ENCODE measurements around the gene PHC2.

The PHC2 gene

DNA sequence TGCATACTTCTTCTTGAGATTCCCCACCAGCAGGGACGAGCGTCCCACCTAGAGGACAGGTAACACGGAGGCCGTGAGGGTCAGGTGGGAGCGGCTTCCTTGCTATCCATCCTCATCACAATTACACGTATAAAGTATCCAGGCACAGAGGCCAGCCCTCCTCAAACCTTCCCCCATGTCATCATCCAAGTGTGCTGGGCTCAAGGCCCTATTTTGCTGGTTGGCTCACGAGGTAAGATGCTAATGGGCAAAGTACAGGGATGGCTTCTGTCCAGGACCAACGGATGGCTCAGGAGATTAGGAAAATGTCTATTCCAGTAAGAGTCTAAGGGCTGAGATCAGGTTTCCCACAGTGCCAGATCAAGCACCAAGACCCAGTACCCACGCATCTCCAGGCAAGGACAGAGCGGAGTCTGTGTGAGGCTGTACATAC lies 98.5 kb downstream of the PHC2 start:
- DNase-seq (ENCODE audit: low read depth in 2 of 2), result no peak

DNA sequence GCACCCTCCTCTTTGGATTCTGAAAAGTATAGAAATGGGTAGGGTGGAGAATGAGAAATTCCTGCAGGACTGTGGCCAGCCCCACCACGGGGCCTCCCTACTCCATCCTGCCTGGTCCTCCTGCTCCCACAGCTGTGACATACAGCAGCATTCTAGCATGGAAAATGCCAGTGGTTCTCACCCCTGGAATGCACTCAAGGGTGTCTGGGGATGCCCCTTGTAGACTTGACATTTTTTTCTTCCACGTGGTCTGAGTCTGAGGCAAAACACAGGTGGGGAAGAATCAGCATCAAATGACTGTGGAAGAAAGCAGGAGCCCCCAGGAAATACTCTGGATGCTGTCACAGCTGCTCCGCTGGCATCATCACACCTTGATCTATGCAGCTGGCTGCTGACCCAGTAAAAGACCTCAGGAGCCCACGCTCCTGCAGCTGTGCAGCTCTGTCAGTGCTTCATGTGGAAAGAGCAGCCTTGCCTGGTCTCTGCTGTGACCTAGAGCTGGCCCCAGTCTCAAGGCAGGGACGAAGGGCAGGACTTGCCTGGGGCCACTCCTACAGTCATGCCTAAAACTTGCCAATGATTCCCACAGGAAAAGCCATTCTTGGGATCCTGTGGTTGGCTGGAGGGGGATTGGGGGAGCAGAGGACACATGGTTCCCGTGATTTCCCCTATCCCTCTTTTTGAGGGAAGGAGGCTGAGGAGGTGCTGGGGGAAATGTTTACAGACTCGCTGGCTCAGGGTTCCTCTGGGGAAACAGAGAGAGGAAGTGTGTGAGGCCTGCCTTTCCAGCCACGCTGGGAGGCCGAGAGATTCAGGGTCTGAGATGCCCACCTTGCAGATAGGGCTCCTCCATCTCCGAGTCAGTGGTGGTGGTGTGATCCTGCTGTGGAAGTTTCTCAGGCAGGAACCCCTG lies 99.2 kb downstream of the PHC2 start:
- no peak for DNase-seq (ENCODE audit: low read depth in 2 of 2)

DNA sequence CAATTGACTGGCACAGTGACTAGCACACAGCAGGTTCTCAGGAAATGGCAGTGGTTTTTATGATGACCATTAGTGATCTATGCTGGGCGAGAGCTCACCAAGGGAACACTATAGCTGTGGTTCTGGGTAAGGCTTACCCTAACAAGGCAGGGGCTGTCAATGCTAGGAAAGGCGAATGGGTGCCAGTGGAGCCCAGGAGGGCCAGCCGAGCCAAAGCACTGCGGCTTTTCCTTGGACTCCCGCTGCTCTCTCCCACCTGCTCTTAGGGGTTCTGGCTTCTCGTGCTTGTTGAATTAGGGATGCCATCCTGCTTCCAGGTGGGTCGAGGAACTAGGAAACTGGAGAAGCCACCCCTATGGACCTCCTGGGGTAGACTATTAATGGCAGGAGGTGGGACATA lies 100.0 kb downstream of the PHC2 start:
- DNase-seq (ENCODE audit: low read depth in 2 of 2), result no peak

DNA sequence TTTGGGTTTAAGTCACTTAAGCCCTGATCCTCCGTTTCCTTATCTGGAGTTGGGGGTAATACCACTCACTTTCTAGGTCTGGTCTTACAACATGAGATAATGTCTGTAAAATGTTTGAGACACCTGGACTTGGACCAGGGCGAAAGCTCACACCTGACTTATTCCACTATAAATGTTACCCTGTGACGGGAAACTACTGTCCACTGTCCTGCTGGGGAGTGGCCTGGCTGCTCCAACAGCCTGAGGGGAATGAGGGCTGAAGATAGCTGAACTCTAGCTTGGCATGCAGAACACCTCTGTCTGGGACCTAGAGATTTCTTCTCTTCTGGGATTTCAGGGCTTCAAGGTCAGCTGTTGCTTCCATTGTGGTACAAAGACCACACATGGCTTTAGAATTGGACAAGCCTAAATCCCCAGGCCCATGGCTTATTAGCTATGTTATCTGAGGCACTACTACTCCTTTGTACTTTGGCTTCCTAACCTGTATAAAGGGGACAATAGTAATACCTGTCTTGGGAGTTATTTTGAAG lies 100.5 kb downstream of the PHC2 start:
- no peak for DNase-seq (ENCODE audit: low read depth in 2 of 2)

DNA sequence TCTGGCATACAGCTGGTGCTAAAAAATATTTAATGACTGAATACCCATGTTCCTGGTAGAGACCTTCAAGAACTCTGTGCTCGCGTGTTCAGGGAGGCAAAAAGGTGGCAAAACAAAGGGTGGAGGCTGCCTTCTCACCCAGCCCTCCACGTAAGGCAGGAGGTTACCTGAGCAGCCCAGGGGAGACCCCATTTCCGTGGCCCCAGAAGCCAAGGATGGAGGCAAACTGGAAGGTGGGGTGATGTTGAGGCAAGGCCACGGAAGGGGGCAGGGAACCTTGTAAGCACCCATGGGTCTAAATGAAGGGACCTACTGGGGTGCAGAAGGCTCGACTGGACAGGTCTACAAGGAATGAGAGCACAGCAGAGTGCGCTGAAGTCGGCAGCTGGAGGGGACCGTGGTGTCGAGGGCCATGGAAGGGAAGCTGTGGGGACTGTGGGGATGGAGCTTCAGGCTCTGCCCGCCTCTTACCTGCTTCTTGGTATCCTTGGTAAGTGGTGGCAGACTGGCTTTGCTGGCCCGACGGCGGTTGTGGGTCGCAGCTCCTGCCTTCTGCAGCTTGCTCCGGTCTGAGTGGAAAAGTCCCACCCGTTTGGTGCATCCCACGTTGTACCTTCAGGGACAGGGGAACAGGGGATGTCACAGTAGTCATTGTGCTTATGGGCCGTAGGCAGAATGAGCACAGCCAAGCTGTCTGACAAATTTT lies 101.1 kb downstream of the PHC2 start:
- DNase-seq (ENCODE audit: low read depth in 2 of 2), result no peak

DNA sequence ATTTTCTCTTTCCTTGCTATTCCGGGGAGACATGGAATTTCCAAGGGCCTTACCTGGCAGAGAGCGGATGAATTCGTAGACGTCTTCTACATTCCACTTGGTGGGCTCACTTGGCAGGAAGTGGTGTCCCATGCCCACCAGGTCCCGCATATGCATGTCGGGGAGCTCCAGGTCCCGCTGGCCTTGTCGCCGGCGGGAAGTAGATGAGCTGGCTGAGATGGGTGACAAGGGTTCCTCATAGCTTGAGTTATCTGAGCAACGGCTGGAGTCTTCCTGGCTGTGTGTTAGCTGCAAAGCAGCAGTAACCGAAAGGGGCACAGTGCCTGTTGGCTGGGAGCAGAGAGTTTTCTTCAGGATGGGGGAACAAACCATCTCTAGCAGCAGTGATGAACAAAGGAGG lies 102.1 kb downstream of the PHC2 start:
- no peak for DNase-seq (ENCODE audit: low read depth in 2 of 2)

DNA sequence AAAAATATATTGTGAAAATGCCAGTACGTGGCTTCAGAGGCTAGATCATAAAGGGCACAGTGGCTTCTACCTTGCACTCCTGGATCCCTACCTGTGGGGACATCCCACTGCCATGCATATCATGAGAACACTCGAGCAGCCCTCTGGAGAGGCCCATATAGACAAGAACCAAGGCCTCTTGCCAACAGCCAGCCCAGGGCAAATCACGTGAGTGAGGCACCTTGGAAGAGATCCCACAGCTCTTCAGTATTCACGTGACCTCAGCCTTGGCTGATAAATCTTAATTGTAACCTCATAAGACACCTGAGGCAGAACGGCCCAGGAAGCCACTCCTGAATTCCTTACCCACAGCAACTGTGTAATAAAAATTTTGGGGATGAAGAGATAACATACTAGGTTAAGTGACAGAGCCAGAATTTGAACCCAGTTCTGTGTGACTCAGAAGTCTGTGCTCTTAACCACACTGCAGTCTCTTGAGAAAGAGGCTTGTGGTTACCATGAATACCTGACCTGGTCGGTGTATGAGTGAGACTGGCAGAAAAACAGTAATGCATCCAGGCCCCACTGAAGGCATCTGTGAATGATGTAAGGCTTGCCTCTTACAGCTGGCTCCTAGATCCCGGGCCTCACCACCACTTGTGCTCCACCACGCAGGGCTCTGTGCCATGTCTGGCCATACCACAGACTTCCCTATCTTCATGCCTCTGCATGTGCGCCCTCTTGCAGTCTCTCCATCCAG lies 103.1 kb downstream of the PHC2 start:
- DNase-seq (ENCODE audit: low read depth in 2 of 2), result no peak

DNA sequence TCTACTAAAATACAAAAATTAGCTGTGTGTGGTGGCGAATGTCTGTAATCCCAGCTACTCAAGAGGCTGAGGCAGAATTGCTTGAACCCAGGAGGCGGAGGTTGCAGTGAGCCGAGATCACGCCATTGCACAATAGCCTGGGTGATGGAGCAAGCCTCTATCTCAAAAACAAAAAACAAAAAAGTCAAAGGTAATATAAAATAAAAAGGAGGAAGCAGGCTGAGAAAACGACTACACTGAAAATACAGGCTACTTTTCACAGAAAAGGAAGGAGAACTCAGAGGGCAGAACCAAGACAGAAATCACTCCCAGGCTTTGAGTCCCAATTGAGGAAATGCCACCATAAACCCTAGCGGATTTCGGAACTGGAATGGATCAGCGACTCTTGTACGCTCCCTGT lies 104.1 kb downstream of the PHC2 start:
- no peak for DNase-seq (ENCODE audit: low read depth in 2 of 2)

DNA sequence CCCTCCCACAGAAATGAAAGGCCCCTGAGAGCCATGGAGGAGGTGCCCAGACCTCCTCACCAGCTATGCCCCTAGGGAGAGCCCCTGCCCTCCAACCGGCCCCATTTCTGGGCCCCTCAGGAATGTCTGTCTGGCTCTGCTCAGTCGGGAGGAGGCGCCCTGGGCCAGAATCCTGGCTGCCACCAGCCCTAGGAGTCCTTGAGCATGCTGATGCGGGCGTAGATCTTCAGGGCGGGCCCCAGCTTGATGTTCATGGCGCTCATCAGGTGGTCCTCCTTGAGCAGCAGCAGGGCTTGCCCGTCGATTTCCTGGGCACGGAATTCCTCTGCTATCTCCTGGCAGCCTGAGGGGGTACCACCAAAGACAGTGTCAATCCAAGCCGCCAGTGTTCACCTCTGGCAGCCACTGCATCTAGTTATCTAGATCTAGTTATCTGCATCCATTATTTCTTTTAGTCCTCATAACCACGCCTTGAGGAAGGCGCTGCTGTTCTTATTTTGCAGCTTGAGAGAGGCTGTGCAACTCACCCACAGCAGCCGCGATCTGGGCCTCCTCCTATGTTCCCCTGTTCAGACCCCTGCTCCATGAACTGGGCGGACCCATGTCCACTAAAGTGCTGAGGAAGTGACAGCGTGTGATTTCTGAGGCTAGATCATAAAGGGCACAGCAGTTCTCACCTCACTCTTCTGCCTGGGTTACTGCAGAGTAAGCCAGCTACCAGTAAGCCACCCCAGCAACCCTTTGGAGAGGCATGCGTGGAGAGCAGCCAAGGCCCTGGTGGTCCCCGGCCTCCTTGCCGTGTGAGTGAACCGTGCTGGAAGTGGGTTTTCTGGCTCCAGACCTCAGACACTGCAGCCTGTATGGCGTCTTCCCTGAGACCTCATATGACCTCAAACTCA lies 106.0 kb downstream of the PHC2 start:
- no peak for DNase-seq (ENCODE audit: low read depth in 2 of 2)

DNA sequence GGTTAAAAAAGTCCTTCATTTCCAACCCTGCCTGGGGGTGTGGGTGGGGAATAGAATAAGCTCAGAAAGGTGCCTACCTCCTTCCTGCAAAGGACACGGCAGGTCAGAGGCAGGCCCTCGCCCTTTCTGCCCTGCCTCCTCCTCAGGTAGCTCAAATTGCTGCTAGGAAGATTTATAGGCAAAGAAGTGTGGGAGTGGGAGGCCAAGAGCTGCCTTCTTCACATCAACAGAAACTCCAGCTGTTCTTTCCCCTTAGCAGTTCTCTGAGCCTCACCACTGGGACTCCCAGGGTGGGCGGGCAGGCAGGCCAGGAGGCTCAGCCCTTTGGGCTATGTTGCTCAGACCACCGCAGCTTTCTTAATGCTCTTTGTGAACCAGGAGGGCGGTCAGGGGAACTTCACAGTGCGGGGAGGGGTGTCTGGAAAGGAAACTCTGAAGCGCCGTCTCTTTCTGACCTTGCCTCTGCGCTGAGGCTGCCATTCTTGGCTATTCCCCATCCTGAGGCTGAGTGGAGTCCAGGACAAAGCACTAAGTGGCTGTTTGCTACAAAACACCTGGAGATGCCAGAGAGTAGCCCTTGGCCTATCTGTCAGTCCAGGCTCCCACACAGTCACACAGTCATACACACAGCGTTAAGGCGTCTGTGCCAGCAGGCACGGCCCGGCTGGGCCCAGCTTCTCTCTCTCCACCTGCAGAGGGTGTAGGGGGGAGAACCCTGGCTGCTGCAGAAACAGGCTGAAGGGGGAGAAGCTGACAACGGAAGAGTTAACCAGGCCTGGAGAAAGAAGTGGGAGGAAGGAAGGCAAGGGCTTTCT lies 107.0 kb downstream of the PHC2 start:
- DNase-seq (ENCODE audit: low read depth in 2 of 2), result no peak

DNA sequence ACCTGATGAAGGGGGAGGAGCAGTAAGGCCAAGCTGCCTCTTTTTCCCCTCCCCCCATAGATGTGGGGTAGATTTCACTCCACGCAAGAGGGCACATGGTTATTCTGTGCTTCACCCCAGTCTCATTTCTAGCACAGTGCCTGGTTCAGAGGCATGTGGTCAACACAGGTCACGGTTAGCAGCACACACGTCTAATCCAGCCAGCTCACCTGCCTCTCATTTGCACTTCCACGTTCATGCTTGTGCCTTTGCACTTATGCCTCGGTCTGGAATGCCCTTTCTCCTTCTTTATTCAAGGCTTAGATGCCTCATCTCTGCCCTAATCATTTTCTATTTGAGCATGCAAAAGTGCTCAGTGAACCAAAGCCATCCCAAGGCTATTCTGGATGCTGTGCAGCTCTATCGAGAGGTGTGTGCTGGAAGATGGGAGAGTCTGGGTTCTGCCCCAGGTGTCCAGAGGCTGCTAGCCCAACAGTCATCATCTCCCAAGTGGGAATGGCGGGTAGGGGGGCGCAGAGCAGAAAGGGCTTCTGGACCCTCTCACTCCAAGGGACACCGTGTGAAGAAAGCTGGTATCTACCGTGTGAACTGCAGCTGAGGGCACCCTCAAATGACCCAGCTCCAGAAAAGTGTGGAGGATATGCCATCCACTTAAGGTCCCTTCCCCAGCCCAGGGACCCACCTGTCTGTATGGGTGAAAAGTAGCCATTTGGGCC lies 107.9 kb downstream of the PHC2 start:
- no peak for DNase-seq (ENCODE audit: low read depth in 2 of 2)

DNA sequence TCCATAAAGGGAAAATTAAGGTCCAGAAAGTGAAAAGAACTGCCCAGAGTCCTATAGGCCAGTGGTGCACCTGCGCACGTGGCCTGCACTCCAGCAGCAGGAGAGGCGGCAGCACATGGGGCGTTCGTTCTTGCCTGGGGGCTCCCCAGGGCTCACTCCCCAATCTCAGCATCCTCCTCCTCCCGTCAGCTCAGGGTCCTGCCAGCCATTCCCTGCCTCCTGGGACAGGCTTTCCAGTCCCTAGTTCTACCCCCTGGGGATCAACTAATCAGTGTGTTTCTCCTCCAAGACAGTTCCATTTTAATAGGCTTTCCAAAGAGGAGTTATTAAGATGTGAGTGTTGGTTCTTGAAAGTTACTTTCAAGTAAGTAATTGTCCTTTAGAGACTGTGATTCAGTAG lies 108.8 kb downstream of the PHC2 start:
- DNase-seq (ENCODE audit: low read depth in 2 of 2), result no peak

DNA sequence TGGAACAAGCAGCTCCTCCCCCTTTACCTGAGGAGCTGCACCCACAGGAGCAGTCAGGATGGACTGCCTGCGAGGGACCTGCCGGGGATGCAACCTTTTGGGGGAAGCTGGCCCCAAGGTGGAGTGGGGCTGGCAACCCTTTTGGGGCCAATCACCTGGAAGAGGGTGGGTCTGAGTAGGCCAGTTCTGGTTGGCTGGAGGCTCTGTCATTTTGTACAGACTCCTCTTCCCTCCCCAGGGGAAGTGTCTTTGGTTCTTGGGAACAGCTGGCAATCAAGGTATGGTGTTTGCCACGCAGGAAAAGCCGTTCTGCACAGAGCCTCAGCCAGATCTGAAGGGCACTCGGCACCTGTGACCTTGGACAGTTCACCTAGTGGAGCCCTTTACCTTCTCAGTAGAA lies 109.7 kb downstream of the PHC2 start:
- no peak for DNase-seq (ENCODE audit: low read depth in 2 of 2)

DNA sequence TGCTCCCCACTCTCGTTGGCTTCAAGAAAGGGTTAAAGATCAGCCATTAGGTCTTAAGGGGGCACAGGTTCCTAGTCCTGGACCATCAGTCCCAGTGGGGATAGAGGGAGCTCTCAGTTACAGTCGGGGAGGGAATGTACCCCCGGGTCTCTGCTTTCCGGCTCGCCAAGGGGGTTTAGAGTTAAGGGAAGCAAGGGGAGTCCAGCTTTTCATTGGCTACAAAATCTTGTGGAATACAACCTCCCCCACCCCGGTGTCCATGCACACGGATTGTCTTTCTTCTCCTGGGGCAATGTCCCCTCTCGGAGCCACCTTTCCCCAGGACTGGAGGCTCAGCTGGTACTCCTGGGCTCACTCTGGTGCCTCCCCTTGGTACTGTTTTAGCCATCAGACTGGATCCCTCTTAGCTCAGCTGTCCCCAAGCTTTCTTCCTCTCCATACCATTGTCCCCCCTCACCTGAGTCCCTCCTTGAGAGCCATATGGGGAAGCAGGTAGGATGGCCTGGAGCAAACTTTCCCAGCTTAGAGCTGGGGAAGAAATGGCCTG lies 110.2 kb downstream of the PHC2 start, which contains the start of gene A3GALT2:
TSS of gene A3GALT2 (minus strand) at position 480 of the 547 bp plus-strand sequence. CDS start at position 480, 0 bp downstream.
- DNase-seq (ENCODE audit: low read depth in 2 of 2), result no peak

DNA sequence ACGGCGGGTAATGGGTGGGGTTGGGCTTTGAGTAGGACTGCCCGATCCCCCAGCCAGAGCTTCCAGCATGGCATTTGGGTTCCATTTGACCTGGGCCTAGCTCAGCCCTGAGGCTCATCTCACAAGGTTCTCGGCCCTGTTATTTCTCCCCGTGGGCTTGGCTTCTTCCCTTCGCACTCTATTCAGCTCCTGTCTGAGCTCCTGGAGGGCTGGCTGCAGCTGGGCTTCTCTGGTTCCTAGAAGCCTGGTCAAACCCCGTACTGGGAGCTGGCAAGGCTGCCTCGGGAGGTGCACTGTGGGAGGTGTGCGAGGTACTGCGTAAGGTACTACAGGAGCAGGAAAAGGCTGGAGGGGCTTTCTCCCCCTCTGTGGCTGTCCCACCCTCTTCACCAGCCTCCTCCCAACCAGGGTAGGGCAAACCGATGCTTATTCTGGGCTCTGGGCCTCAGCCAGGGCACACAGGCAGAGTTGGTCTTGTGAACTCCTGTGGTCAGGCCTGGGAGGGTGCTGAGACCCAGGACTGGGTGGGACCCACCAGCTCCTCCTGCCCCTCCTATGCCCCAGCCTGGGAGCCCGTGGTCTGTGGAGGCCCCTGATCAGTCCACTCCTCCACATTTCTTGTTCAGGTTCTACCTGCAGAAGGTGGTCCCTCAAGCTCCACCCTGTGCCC lies 110.8 kb downstream of the PHC2 start:
- DNase-seq (ENCODE audit: low read depth in 2 of 2), result no peak

DNA sequence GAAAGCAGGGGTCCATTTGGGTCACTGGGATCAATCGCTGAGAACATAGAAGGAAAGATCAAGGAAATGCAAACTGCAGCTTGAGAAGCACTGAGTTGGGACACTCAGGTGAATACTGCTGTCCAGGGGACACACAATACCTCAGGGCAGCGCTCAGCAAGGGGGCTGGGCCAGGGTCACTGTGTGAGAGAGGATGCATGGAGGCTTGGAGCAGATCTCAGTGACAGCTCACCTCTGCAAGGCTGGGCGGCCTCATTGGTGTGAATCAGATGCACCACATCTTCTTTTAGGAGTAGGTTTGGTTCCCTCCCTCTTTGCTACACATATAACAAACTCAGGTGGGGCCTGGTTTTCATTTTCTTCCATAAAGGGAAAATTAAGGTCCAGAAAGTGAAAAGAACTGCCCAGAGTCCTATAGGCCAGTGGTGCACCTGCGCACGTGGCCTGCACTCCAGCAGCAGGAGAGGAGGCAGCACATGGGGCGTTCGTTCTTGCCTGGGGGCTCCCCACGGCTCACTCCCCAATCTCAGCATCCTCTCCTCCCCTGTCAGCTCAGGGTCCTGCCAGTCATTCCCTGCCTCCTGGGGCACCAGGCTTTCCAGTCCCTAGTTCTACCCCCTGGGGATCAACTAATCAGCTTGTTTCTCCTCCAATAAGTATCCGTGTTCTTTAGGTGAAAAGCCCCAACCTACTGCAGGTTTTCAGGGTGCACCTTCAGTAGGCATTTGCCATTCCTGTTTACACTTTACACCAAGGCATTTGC lies 111.5 kb downstream of the PHC2 start:
- DNase-seq (ENCODE audit: low read depth in 2 of 2), result no peak

DNA sequence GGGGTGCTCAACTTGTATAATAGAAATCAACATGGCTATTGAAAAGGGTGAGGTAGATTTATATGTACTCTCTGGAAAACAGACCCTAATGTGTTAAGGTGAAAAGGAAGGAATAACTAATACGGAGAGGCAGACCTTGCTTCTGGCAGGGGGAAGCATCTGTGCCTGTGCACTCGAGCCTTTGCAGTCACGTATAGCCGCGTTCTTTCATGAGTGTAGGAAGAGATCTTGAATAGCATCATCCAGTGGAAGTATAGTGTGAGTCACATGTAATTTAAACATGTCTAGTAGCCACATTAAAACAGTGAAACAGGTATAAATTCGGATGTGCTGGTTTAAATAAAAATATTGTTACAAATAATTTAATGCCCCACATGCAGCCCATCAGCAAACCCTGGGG lies 112.9 kb downstream of the PHC2 start:
- DNase-seq (ENCODE audit: low read depth in 2 of 2), result no peak

DNA sequence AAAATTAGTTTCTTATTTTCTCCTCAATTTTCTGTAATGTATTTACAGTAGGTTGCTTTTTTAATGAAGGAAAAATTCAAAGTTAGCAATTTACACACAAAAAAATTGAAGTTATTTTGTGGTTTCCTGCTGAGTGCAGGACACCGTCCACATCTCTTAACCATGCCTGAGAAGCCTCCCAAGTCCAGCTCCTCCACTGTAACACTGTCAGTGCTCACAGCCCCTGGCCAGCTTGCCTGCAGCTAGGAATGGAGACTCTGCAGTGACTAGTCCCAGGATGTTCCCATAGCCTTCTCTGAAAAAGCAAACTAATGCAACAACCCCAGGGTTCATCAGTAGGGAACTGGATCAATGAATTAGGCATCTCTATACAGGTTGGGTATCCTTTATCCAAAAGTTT lies 113.5 kb downstream of the PHC2 start:
- DNase-seq (ENCODE audit: low read depth in 2 of 2), result no peak
